Activated CD4-positive, alpha-beta T cell treated with anti-CD3 and anti-CD28 coated beads for 36 hours (primary cell): ENCODE data around the gene MAD1L1. TPM values are rescaled to one million over a fixed set of nuclear protein-coding genes. Genes with fewer than 3 reads are reported as not detected.

Source experiments
- ATAC-seq: fragments of 200-7000 bp; cut with Tn5 transposase; one replicate; pipeline ENCODE4 v1.10.0; 2021; ENCODE audit warnings: mild to moderate bottlenecking, moderate library complexity
- CTCF ChIA-PET: fragments of 350-600 bp; sonication (Branson Sonifier 250); formaldehyde crosslinking; loops from one replicate; lab custom pipeline; 2021; ENCODE audit warnings: antibody characterized with exemption; lab: Charles Lee
- POLR2A ChIA-PET: fragments of 350-600 bp; sonication (Branson Sonifier 250); formaldehyde crosslinking; loops from one replicate; lab custom pipeline; 2021; ENCODE audit warnings: antibody characterized with exemption, inconsistent platforms; lab: Charles Lee
- DNase-seq: peaks from one replicate; pipeline ENCODE4 v3.0.0-alpha.2; 2020
- H3K27ac Mint-ChIP-seq: one replicate; pipeline ENCODE4 v1.8.0; 2021; ENCODE audit warnings: mixed read lengths
- H3K27me3 Mint-ChIP-seq: one replicate; pipeline ENCODE4 v1.8.0; 2021; ENCODE audit warnings: mixed read lengths
- H3K36me3 Mint-ChIP-seq: one replicate; pipeline ENCODE4 v1.8.0; 2021; ENCODE audit warnings: low read depth, mixed read lengths
- H3K4me1 Mint-ChIP-seq: one replicate; pipeline ENCODE4 v1.8.0; 2021; ENCODE audit warnings: mixed read lengths
- H3K4me3 Mint-ChIP-seq: one replicate; pipeline ENCODE4 v1.8.0; 2021; ENCODE audit warnings: mild to moderate bottlenecking, moderate library complexity, mixed read lengths
- H3K9me3 Mint-ChIP-seq: one replicate; pipeline ENCODE4 v1.8.0; 2021; ENCODE audit warnings: low read depth, mixed read lengths
- intact Hi-C, 2 experiments: fragments of 100-400 bp; cut with DNase I in 1 of 2; cut with micrococcal nuclease in 1 of 2; formaldehyde crosslinking; loops; one replicate each; pipeline versions ENCODE4 v1.14.2 to v1.15.1; 2022 to 2024; cut with DNase I, micrococcal nuclease
- total RNA-seq, 2 experiments: library from RNA; stranded (reverse); gene quantifications; one replicate each; pipeline ENCODE4 v1.2.3, GENCODE V29; 2021

MAD1L1 gene
- total RNA-seq, 2 experiments from 2014 or later: 50.2 to 61.7 TPM

DNA sequence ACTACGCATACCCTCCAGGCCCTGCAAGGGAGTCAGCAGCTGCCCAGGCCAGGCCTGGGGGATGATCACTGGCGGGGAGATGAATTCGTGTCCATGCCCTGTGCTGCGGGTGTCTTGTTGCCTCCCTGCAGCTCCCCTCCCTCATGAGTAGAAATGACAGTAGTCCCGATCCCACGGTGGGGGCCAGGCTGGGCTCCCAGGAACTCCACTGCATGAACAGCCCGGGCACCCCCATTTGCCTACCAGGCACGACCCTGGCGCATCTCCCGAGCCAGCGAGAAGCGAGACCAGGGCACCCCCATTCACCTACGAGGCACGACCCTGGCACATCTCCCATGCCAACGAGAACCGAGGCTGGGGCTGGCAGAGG is 316.2 kb downstream of the MAD1L1 start:
- ATAC-seq (no peak), DNase-seq (no peak)
- H3K36me3 Mint-ChIP-seq: peaks cover 1% of the 10 kb centered on the region
- peaks cover 5% of the 10 kb centered on the region for H3K27me3 Mint-ChIP-seq
- POLR2A ChIA-PET: no interaction called here
- no peak overlapping the region for H3K27ac Mint-ChIP-seq
- no peaks in the 10 kb centered on the region for H3K9me3 Mint-ChIP-seq
- CTCF ChIA-PET: no interaction called here
- H3K4me1 Mint-ChIP-seq: peaks cover 44% of the 10 kb centered on the region
- H3K4me3 Mint-ChIP-seq: no peak overlapping the region
- intact Hi-C loops: no loop called here

DNA sequence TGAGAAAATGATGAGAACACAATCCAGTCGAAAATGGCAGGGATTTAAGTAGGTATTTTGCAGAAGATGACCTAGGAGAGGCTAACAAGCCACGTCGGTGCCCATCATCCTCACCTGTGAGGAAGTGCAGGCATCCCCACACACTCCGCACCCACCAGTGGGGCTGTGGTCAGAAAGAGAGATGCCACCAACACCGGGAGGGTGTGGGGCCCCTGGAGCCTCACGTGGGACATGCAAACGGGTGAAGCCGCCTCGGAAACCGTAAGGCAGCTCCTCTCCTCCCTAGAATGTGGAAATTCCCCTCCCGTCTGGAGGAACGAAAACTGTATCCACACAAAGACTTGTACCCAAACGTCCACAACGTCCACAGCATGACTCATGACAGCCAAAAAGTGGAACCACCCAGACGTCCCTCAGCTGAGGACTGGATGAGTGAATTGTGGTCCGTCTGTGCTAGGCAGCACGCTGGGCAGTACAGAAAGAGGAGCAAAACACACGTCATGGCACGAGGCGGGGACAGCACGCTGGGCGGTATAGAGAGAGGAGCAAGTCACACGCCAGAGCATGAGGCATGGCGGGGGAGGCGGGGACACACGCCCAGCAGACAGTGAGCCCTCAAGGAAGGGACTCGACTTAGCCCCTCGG is 316.7 kb downstream of the MAD1L1 start:
- H3K36me3 Mint-ChIP-seq: peaks cover 1% of the 10 kb centered on the region
- DNase-seq: no peak
- H3K9me3 Mint-ChIP-seq: no peaks in the 10 kb centered on the region
- H3K27ac Mint-ChIP-seq: no peak overlapping the region
- peaks cover 5% of the 10 kb centered on the region for H3K27me3 Mint-ChIP-seq
- POLR2A ChIA-PET: no interaction called here
- intact Hi-C loops: no loop called here
- no peak overlapping the region for H3K4me3 Mint-ChIP-seq
- H3K4me1 Mint-ChIP-seq: peaks cover 41% of the 10 kb centered on the region
- CTCF ChIA-PET: no interaction called here
- ATAC-seq: no peak

DNA sequence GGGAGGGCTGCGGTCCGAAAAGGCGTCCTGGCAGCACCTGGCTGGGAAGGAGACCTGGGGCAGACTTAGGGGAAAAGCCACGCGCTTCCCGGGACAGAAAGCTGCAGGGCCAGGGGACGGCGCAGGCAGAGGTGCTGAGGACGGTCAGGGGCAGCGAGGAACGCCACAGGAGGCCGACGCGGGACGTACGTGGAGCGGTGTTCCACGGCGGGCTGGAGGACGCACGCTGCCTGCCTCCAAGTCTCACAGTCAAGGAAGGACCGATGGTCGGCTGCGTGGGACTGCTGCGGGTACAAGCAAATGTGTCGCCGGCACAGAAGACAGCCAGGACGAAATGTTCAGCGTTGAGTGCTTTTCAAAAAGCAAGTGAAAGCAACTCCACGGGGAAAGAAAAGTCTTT is 317.4 kb downstream of the MAD1L1 start:
- no peak overlapping the region for H3K4me3 Mint-ChIP-seq
- no peak overlapping the region for H3K27ac Mint-ChIP-seq
- peaks cover 35% of the 10 kb centered on the region for H3K4me1 Mint-ChIP-seq
- ChIA-PET POLR2A (no interaction called here), CTCF (no interaction called here)
- peaks cover 2% of the 10 kb centered on the region for H3K27me3 Mint-ChIP-seq
- DNase-seq: no peak
- H3K36me3 Mint-ChIP-seq: no peaks in the 10 kb centered on the region
- intact Hi-C loops: no loop called here
- ATAC-seq: no peak
- H3K9me3 Mint-ChIP-seq: no peaks in the 10 kb centered on the region

GRCh38 chr7:1914743-1915142 is 318.0 kb downstream of the MAD1L1 start:
- no peak for ATAC-seq
- ChIA-PET CTCF (no interaction called here), POLR2A (no interaction called here)
- Mint-ChIP-seq H3K4me3 (no peak overlapping the region), H3K36me3 (no peaks in the 10 kb centered on the region), H3K4me1 (peaks cover 31% of the 10 kb centered on the region), H3K27me3 (no peaks in the 10 kb centered on the region), H3K9me3 (no peaks in the 10 kb centered on the region), H3K27ac (no peak overlapping the region)
- intact Hi-C loops: no loop called here
- no peak for DNase-seq

DNA sequence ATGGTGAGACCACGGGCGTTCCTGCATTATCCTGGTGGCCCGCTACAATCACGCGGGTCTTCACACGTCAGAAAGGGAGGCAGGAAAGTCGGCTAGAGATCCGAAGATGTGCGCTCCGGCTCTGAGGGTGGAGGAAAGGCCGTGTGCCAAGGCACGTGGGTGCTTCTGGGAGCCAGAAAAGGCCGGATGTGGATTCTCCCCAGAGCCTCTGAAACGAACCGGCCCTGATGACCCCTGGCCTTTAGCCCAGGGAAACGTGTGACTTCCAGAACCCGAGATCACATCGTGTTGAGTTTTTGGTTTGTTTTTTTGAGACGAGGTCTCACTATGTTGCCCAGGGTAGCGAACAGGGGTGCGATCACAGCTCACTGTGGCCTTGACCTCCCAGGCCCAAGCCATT is 318.4 kb downstream of the MAD1L1 start:
- no peaks in the 10 kb centered on the region for H3K36me3 Mint-ChIP-seq
- no peak for DNase-seq
- intact Hi-C loops: no loop called here
- ChIA-PET CTCF (no interaction called here), POLR2A (no interaction called here)
- no peak overlapping the region for H3K27ac Mint-ChIP-seq
- no peaks in the 10 kb centered on the region for H3K9me3 Mint-ChIP-seq
- H3K4me3 Mint-ChIP-seq: no peak overlapping the region
- no peak for ATAC-seq
- no peaks in the 10 kb centered on the region for H3K27me3 Mint-ChIP-seq
- H3K4me1 Mint-ChIP-seq: peaks cover 28% of the 10 kb centered on the region

GRCh38 chr7:1913466-1914282 is 319.1 kb downstream of the MAD1L1 start:
- intact Hi-C loops: no loop called here
- Mint-ChIP-seq H3K4me3 (no peak overlapping the region), H3K27me3 (no peaks in the 10 kb centered on the region), H3K36me3 (no peaks in the 10 kb centered on the region), H3K9me3 (no peaks in the 10 kb centered on the region), H3K27ac (no peak overlapping the region), H3K4me1 (peaks cover 22% of the 10 kb centered on the region)
- POLR2A ChIA-PET: no interaction called here
- CTCF ChIA-PET: no interaction called here
- DNase-seq (no peak), ATAC-seq (no peak)

DNA sequence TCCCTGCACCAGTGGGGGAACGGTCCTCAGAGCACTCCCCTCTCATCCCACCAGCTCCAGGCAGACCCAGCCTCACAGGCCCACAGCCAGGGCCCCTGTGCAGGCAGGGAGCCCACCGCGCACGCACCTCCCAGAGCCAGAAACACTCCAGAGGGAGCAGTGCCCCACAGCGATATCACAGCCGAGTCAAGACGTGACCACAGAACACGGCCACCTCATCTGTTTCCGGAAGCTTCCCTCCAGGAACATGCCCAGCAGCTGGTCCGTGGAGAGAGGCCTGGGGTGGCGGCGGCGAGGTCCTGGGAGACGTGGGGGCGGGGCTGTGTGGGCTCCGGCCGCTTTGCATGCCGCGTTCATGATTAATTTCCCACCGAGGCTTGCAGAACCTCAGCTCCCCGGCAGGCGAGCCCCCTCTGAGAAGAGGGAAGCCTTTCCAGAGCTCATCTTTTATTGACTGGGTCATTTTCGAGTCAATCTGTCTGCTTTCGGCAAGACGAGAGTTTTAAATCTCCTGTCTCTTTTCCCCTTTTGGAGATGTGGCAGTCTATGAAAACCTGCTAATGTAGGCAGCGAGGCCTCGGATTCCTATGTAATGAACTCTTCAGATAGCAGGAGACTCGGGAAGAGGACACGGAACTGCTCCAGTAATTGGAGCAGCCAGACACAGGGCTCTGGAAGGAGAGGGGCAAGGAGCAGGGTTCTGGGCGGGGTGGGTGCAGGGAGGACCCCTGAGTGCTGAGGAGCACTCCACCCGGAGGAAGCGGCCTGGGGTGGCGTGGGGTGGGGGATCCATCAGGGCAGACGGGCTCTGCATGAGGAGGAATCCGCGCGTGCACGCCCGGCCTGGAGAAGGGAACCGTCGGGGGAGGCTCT is 319.9 kb downstream of the MAD1L1 start:
- no peak for DNase-seq
- H3K4me3 Mint-ChIP-seq: no peak overlapping the region
- intact Hi-C loops: no loop called here
- POLR2A ChIA-PET: no interaction called here
- H3K4me1 Mint-ChIP-seq: peaks cover 19% of the 10 kb centered on the region
- no peak for ATAC-seq
- H3K9me3 Mint-ChIP-seq: no peaks in the 10 kb centered on the region
- CTCF ChIA-PET: no interaction called here
- H3K36me3 Mint-ChIP-seq: no peaks in the 10 kb centered on the region
- H3K27ac Mint-ChIP-seq: no peak overlapping the region
- H3K27me3 Mint-ChIP-seq: no peaks in the 10 kb centered on the region

GRCh38 chr7:1911571-1911970 is 321.2 kb downstream of the MAD1L1 start:
- H3K27ac Mint-ChIP-seq: no peak overlapping the region
- no peaks in the 10 kb centered on the region for H3K36me3 Mint-ChIP-seq
- DNase-seq: no peak
- ChIA-PET CTCF (no interaction called here), POLR2A (no interaction called here)
- peaks cover 15% of the 10 kb centered on the region for H3K4me1 Mint-ChIP-seq
- H3K9me3 Mint-ChIP-seq: no peaks in the 10 kb centered on the region
- no peak for ATAC-seq
- no peak overlapping the region for H3K4me3 Mint-ChIP-seq
- no peaks in the 10 kb centered on the region for H3K27me3 Mint-ChIP-seq
- intact Hi-C loops: no loop called here

- Mint-ChIP-seq H3K4me1 (peaks cover 10% of the 10 kb centered on the region), H3K9me3 (no peaks in the 10 kb centered on the region), H3K36me3 (peaks cover 2% of the 10 kb centered on the region), H3K27me3 (no peaks in the 10 kb centered on the region), H3K4me3 (no peak overlapping the region), H3K27ac (no peak overlapping the region)
- intact Hi-C loops: no loop called here
- POLR2A ChIA-PET: no interaction called here
- no peak for DNase-seq
- CTCF ChIA-PET: no interaction called here
- no peak for ATAC-seq
These were observed 321.9 kb downstream of the MAD1L1 start for GRCh38 chr7:1910827-1911226.

- no peak overlapping the region for H3K27ac Mint-ChIP-seq
- intact Hi-C loops: no loop called here
- H3K4me1 Mint-ChIP-seq: peaks cover 8% of the 10 kb centered on the region
- DNase-seq: no peak
- H3K27me3 Mint-ChIP-seq: no peaks in the 10 kb centered on the region
- H3K9me3 Mint-ChIP-seq: no peaks in the 10 kb centered on the region
- POLR2A ChIA-PET: no interaction called here
- H3K36me3 Mint-ChIP-seq: peaks cover 2% of the 10 kb centered on the region
- CTCF ChIA-PET: no interaction called here
- no peak overlapping the region for H3K4me3 Mint-ChIP-seq
- ATAC-seq: no peak
These were observed 322.6 kb downstream of the MAD1L1 start for GRCh38 chr7:1910081-1910685.

DNA sequence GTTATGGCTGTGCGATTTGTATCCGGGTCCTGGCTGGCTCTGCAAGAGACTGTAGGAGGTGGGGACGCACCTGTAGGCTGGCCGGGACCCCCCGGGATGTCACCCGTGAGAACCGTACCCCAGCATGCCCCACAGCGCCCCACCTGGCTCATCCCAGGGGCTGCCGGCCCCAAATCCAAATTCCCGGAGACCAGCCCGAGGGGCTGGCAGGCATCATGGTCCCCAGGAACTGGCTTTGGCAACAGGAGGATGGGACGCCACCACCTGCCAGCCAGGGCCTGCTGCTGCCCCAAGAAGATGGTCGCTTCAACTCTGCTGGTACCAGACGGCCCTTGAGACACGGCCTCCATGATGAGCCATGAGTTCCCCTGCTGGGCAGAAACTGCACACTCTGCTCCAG is 323.3 kb downstream of the MAD1L1 start:
- no peak overlapping the region for H3K4me3 Mint-ChIP-seq
- DNase-seq (no peak), ATAC-seq (no peak)
- ChIA-PET CTCF (no interaction called here), POLR2A (no interaction called here)
- intact Hi-C loops: no loop called here
- H3K27ac Mint-ChIP-seq: no peak overlapping the region
- H3K4me1 Mint-ChIP-seq: peaks cover 8% of the 10 kb centered on the region
- peaks cover 2% of the 10 kb centered on the region for H3K36me3 Mint-ChIP-seq
- H3K27me3 Mint-ChIP-seq: no peaks in the 10 kb centered on the region
- no peaks in the 10 kb centered on the region for H3K9me3 Mint-ChIP-seq
